ENCODE data around the gene SOX8.

- TF ChIP-seq CTCF (IDR thresholded peaks at IDR 0.05) (no peak), POLR2A (IDR thresholded peaks at IDR 0.05) (no peak)
Observed at GRCh38 chr16:966035-966434, 15.5 kb upstream of the SOX8 start.
